Upper lobe of right lung (tissue), 1 donor: ENCODE measurements around the gene TANGO2. TPM values are rescaled to one million over a fixed set of nuclear protein-coding genes. Genes with fewer than 3 reads are reported as not detected.

Source experiments
- ATAC-seq: fragments of 200-7000 bp; cut with Tn5 transposase; one replicate; pipeline ENCODE4 v1.9.1; 2020; ENCODE audit warnings: mild to moderate bottlenecking, moderate library complexity
- DNase-seq: peaks from one replicate; pipeline ENCODE4 v3.0.0-alpha.2; 2020
- H3K27ac ChIP-seq: fragments of 200-600 bp; one replicate; pipeline ENCODE4 v1.8.0; 2022
- H3K27me3 ChIP-seq: fragments of 200-600 bp; one replicate; pipeline ENCODE4 v1.8.0; 2022; ENCODE audit warnings: mild to moderate bottlenecking
- H3K36me3 ChIP-seq: fragments of 200-600 bp; one replicate; pipeline ENCODE4 v1.8.0; 2022
- H3K4me1 ChIP-seq: fragments of 200-600 bp; one replicate; pipeline ENCODE4 v1.8.0; 2022
- H3K4me3 ChIP-seq: fragments of 200-600 bp; one replicate; pipeline ENCODE4 v1.8.0; 2022; ENCODE audit warnings: mild to moderate bottlenecking
- H3K9me3 ChIP-seq: fragments of 200-600 bp; one replicate; pipeline ENCODE4 v1.8.0; 2022
- CTCF ChIP-seq: fragments of 200-600 bp; IDR thresholded peaks from one replicate; pipeline ENCODE4 v1.8.0; 2022; ENCODE audit warnings: antibody characterized with exemption
- intact Hi-C: fragments of 100-400 bp; cut with DNase I; formaldehyde crosslinking; loops from one replicate; pipeline ENCODE4 v1.11.0; 2022
- total RNA-seq: library from RNA; stranded (reverse); fragmentation: NEBNext Ultra II Directional; extraction: Animal tissue kit (Norgen Biotek cat#: 25700); gene quantifications from one replicate; pipeline ENCODE4 v1.2.1, GENCODE V29; 2021
- donor health status: DM: no; HTN: yes; CAD: no; lungs with severe emphysema.

TANGO2 gene
- total RNA-seq, 1 donor from 2014 or later, result 37.8 TPM

- H3K36me3 ChIP-seq, result peaks cover 58% of the 10 kb centered on the region
- ATAC-seq, result no peak
- TF ChIP-seq CTCF, result no peak
- peaks cover 34% of the 10 kb centered on the region for H3K4me1 ChIP-seq
- DNase-seq, result no peak
- intact Hi-C loops, result no loop called here
- H3K9me3 ChIP-seq, result no peaks in the 10 kb centered on the region
- H3K4me3 ChIP-seq, result no peak overlapping the region
- no peaks in the 10 kb centered on the region for H3K27me3 ChIP-seq
- no peak overlapping the region for H3K27ac ChIP-seq
These were observed 65.2 kb downstream of the TANGO2 start for GRCh38 chr22:20086101-20086599.

- intact Hi-C loops, result no loop called here
- TF ChIP-seq CTCF, result no peak
- peaks cover 64% of the 10 kb centered on the region for H3K36me3 ChIP-seq
- ATAC-seq (no peak), DNase-seq (no peak)
- H3K4me1 ChIP-seq, result peaks cover 28% of the 10 kb centered on the region
- H3K9me3 ChIP-seq, result no peaks in the 10 kb centered on the region
- no peaks in the 10 kb centered on the region for H3K27me3 ChIP-seq
- no peak overlapping the region for H3K4me3 ChIP-seq
- no peak overlapping the region for H3K27ac ChIP-seq
These were observed 65.9 kb downstream of the TANGO2 start for GRCh38 chr22:20086763-20087162.

- DNase-seq, result no peak
- H3K4me1 ChIP-seq, result peaks cover 25% of the 10 kb centered on the region
- TF ChIP-seq CTCF, result no peak
- H3K27me3 ChIP-seq, result no peaks in the 10 kb centered on the region
- H3K27ac ChIP-seq, result no peak overlapping the region
- no peak for ATAC-seq
- H3K9me3 ChIP-seq, result no peaks in the 10 kb centered on the region
- intact Hi-C loops, result no loop called here
- H3K36me3 ChIP-seq, result peaks cover 73% of the 10 kb centered on the region
- no peak overlapping the region for H3K4me3 ChIP-seq
These were observed 66.7 kb downstream of the TANGO2 start for GRCh38 chr22:20087319-20088262.

GRCh38 chr22:20088263-20088648 is 67.3 kb downstream of the TANGO2 start:
- Histone ChIP-seq H3K36me3 (peaks cover 79% of the 10 kb centered on the region), H3K27ac (no peak overlapping the region), H3K27me3 (no peaks in the 10 kb centered on the region), H3K4me1 (peaks cover 19% of the 10 kb centered on the region), H3K4me3 (no peak overlapping the region), H3K9me3 (no peaks in the 10 kb centered on the region)
- no peak for TF ChIP-seq CTCF
- DNase-seq (no peak), ATAC-seq (no peak)
- intact Hi-C loops, result no loop called here

GRCh38 chr22:20089226-20089976 is 68.5 kb downstream of the TANGO2 start:
- no peaks in the 10 kb centered on the region for H3K27me3 ChIP-seq
- ATAC-seq (no peak), DNase-seq (no peak)
- no peaks in the 10 kb centered on the region for H3K9me3 ChIP-seq
- H3K27ac ChIP-seq, result no peak overlapping the region
- intact Hi-C loops, result no loop called here
- H3K36me3 ChIP-seq, result peaks cover 91% of the 10 kb centered on the region
- no peak overlapping the region for H3K4me3 ChIP-seq
- peaks cover 9% of the 10 kb centered on the region for H3K4me1 ChIP-seq
- no peak for TF ChIP-seq CTCF
